Measurements from ENCODE around the gene WDR82. TPM values are rescaled to one million over a fixed set of nuclear protein-coding genes. Genes with fewer than 3 reads are reported as not detected.

The WDR82 gene
- total and polyA plus RNA-seq, 2 of the 4 experiments (the other 2 are of a cell fraction), result 38.1 to 68.1 TPM

DNA sequence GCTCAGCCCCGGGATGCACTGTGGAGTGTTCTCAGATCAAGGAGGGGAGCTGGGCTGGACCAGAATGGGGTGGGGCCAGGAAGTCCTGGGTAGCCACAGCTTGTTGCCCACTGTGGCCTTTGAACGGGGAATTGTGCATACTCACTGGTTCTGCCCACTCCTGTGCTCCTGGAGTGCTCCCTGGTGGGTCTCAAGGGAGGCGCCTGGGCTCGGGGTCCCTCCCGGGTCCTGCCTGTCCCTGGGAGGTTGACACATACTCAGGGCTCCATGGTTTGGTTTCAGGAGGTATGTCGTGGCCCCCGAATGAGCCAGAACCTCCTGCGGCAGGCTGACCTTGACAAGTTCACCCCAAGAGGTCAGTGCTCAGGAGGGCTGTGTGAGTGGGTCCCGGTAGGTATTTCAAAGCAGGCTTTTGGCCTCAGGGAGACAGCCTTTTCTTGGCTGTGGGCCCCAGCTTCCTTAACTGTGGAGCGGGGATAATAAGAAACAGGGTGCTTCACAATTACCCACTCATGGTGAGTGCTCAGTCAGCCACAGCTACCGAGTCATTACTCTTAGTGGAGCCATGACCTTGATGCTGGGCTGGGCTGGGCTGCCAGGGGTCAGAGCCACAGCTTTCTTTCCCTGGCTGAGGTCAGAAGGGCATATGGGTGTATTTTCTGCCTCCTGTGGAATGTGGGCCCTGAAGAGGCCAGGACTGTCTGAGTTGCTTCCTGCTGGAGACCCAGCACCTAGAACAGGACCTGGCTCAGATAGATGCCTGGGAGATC lies 45.3 kb upstream of the WDR82 start:
- no peak overlapping the region for H3K9ac ChIP-seq (ENCODE audit: low read depth, low read length)
- no peak overlapping the region for H3K18ac ChIP-seq (ENCODE audit: low read depth, low read length)
- H3K79me1 ChIP-seq (ENCODE audit: low read depth in 1 of 2, low read length in 2 of 2), result no peaks in the 10 kb centered on the region
- H4K8ac ChIP-seq (ENCODE audit: low read depth in 2 of 2, low read length in 2 of 2), result no peak overlapping the region
- no peak overlapping the region for H2AFZ ChIP-seq (replicated peaks; ENCODE audit: low read length, poor library complexity)
- no peaks in the 10 kb centered on the region for H3K27me3 ChIP-seq (ENCODE audit: control insufficient read depth, insufficient read depth, low read length)
- H3K9me1 ChIP-seq (ENCODE audit: insufficient read depth, low read length), result no peaks in the 10 kb centered on the region
- H4K5ac ChIP-seq (ENCODE audit: low read depth, low read length), result no peak overlapping the region
- 71% methylated on average over 6 of the region's 11 CpGs; no CpG with 5 or more reads in 1 of the 2 experiments for WGBS, 2 experiments (ENCODE audit: extremely low coverage in 2 of 2, insufficient read length in 1 of 2)
- H2BK120ac ChIP-seq (ENCODE audit: low read depth, low read length), result no peak overlapping the region
- no peak overlapping the region for H3K56ac ChIP-seq (ENCODE audit: extremely low read depth, insufficient read depth, low read length)
- H3K4me3 ChIP-seq (ENCODE audit: insufficient read depth, low read depth, low read length), result no peak overlapping the region
- in situ Hi-C loops (cut with MboI; ENCODE audit: low sequenced_read_pairs), result no loop called here
- no peak overlapping the region for H3K23ac ChIP-seq (ENCODE audit: low read depth, low read length)
- TF ChIP-seq NFE2L2 (IDR thresholded peaks at IDR 0.05; ENCODE audit: low read depth, low read length) (no peak), SMC3 (IDR thresholded peaks at IDR 0.05; ENCODE audit: low read depth, low read length) (no peak), CTCF (conservative IDR thresholded peaks at IDR 0.05; ENCODE audit: low read depth, low read length) (no peak), CHD1 (IDR thresholded peaks at IDR 0.05; ENCODE audit: low read depth, low read length) (no peak)
- H3K9me3 ChIP-seq (ENCODE audit: control insufficient read depth, insufficient read depth, low read length), result no peaks in the 10 kb centered on the region
- dilution Hi-C loops (cut with HindIII; ENCODE audit: low sequenced_read_pairs, unreplicated experiment), result no loop called here
- no peak overlapping the region for H3K4me2 ChIP-seq (ENCODE audit: low read depth, low read length)
- H2BK20ac ChIP-seq (ENCODE audit: low read depth, low read length), result no peak overlapping the region
- intact Hi-C loops (cut with micrococcal nuclease), result no loop called here
- no peaks in the 10 kb centered on the region for H3K4me1 ChIP-seq (ENCODE audit: control insufficient read depth, insufficient read depth, low read length)
- ATAC-seq (ENCODE audit: low read depth) (no peak), DNase-seq (no peak)
- no peak overlapping the region for H3K14ac ChIP-seq (replicated peaks; ENCODE audit: low read depth, low read length)
- no peak overlapping the region for H2BK5ac ChIP-seq (ENCODE audit: low read depth, low read length, poor library complexity, severe bottlenecking)
- H3K4ac ChIP-seq (ENCODE audit: low read depth, low read length), result no peak overlapping the region
- no peak overlapping the region for H2AK5ac ChIP-seq (ENCODE audit: low read depth, low read length)
- no peak overlapping the region for H2BK15ac ChIP-seq (ENCODE audit: low read depth, low read length)
- H2AK9ac ChIP-seq (replicated peaks; ENCODE audit: low read depth, low read length, poor library complexity), result no peak overlapping the region
- CTCF ChIA-PET, result no interaction called here
- H3K36me3 ChIP-seq (ENCODE audit: control insufficient read depth, insufficient read depth, low read length), result no peaks in the 10 kb centered on the region
- no peak overlapping the region for H4K91ac ChIP-seq (ENCODE audit: insufficient read depth, low read depth, low read length)
- BruUV-seq (replicated peaks), result no TSS peak
- POLR2A ChIA-PET (ENCODE audit: unreplicated experiment), result no interaction called here
- H3K27ac ChIP-seq (ENCODE audit: insufficient read depth, low read length), result no peak overlapping the region
- no peaks in the 10 kb centered on the region for H4K20me1 ChIP-seq (ENCODE audit: insufficient read depth, low read length)

Data from IMR-90 (cell line).